Tibial artery (tissue), 4 donors: ENCODE results near the gene CYP46A1.

Source experiments
- DNase-seq, 2 donors: peaks; one replicate each; pipeline ENCODE4 v3.0.0-alpha.2; 2019
- H3K27ac ChIP-seq, 2 donors: fragments of 200-600 bp; sonication (generic) in 1 of 2; 1 replicate in 1 of 2; 2 replicates in 1 of 2; pipeline ENCODE4 v1.5.1; 2018 to 2019; ENCODE audit warnings: mild to moderate bottlenecking in 1 of 2
- H3K27me3 ChIP-seq, 2 donors: fragments of 200-600 bp; sonication (generic) in 1 of 2; one replicate each; pipeline versions ENCODE4 v1.5.1 to v1.6.0; 2016 to 2019
- H3K36me3 ChIP-seq, 3 donors: fragments of 200-600 bp; sonication (generic) in 2 of 3; one replicate each; pipeline ENCODE4 v1.5.1; 2016 to 2019; ENCODE audit warnings: mild to moderate bottlenecking in 2 of 3
- H3K4me1 ChIP-seq, 4 donors: fragments of 200-600 bp; sonication (generic) in 2 of 4; 1 replicate in 3 of 4; 2 replicates in 1 of 4; pipeline ENCODE4 v1.5.1; 2016 to 2019
- H3K4me3 ChIP-seq, 2 donors: fragments of 200-600 bp; sonication (generic) in 1 of 2; 1 replicate in 1 of 2; 2 replicates in 1 of 2; pipeline ENCODE4 v1.5.1; 2018 to 2019; ENCODE audit warnings: mild to moderate bottlenecking in 2 of 2
- H3K9me3 ChIP-seq, 3 donors: fragments of 200-600 bp; sonication (generic) in 1 of 3; one replicate each; pipeline ENCODE4 v1.5.1; 2016 to 2019
- CTCF ChIP-seq, 2 experiments: fragments of 200-600 bp in 1 of 2; fragments of 450-650 bp in 1 of 2; IDR thresholded peaks; one replicate each; pipeline ENCODE4 v1.5.1; 2017 to 2019; ENCODE audit warnings: antibody characterized with exemption in 2 of 2, mild to moderate bottlenecking in 1 of 2, moderate library complexity in 1 of 2
- intact Hi-C: fragments of 100-400 bp; cut with DNase I; formaldehyde crosslinking; loops from one replicate; pipeline ENCODE4 v1.15.0; 2023; ENCODE audit warnings: low total_unique reads

CYP46A1 gene

GRCh38 chr14:99688629-99689028 is 4.5 kb downstream of the CYP46A1 start:
- no peak for TF ChIP-seq CTCF (IDR thresholded peaks at IDR 0.05)
- DNase-seq, result no peak
- Histone ChIP-seq H3K4me3 (no peak overlapping the region), H3K9me3 (no peaks in the 10 kb centered on the region), H3K36me3 (no peaks in the 10 kb centered on the region), H3K27me3 (peaks cover 0 to 19% of the 10 kb centered on the region in 2 donors), H3K27ac (no peak overlapping the region), H3K4me1 (peaks cover 0 to 7% (median 5%) of the 10 kb centered on the region in 4 donors)
- intact Hi-C loops, result loop anchor here (10.0 kb wide), 2 partner anchors 96 to 526 kb away; no protein-coding TSS in a partner anchor

GRCh38 chr14:99689266-99690236 is 5.5 kb downstream of the CYP46A1 start:
- TF ChIP-seq CTCF (IDR thresholded peaks at IDR 0.05), result no peak
- H3K9me3 ChIP-seq, result no peaks in the 10 kb centered on the region
- no peak for DNase-seq
- H3K27me3 ChIP-seq, result peaks cover 0 to 19% of the 10 kb centered on the region in 2 donors
- intact Hi-C loops, result loop anchor here (10.0 kb wide), 2 partner anchors 95 to 525 kb away; no protein-coding TSS in a partner anchor
- no peak overlapping the region for H3K27ac ChIP-seq
- H3K4me3 ChIP-seq, result no peak overlapping the region
- H3K36me3 ChIP-seq, result no peaks in the 10 kb centered on the region
- H3K4me1 ChIP-seq, result peaks cover 0 to 3% (median 2%) of the 10 kb centered on the region in 4 donors

- intact Hi-C loops, result no loop called here
- no peaks in the 10 kb centered on the region for H3K36me3 ChIP-seq
- peaks cover 0 to 19% of the 10 kb centered on the region in 2 donors for H3K27me3 ChIP-seq
- TF ChIP-seq CTCF (IDR thresholded peaks at IDR 0.05), result no peak
- no peak overlapping the region for H3K27ac ChIP-seq
- DNase-seq, result no peak
- H3K9me3 ChIP-seq, result no peaks in the 10 kb centered on the region
- no peaks in the 10 kb centered on the region for H3K4me1 ChIP-seq
- H3K4me3 ChIP-seq, result no peak overlapping the region
These were observed 6.5 kb downstream of the CYP46A1 start for GRCh38 chr14:99690636-99691035.

GRCh38 chr14:99691111-99691885 is 7.2 kb downstream of the CYP46A1 start:
- Histone ChIP-seq H3K27ac (no peak overlapping the region), H3K36me3 (no peaks in the 10 kb centered on the region), H3K9me3 (no peaks in the 10 kb centered on the region), H3K27me3 (peaks cover 0 to 19% of the 10 kb centered on the region in 2 donors), H3K4me1 (no peaks in the 10 kb centered on the region), H3K4me3 (no peak overlapping the region)
- TF ChIP-seq CTCF (IDR thresholded peaks at IDR 0.05), result no peak
- DNase-seq, result no peak
- intact Hi-C loops, result no loop called here

- Histone ChIP-seq H3K27me3 (peaks cover 0 to 14% of the 10 kb centered on the region in 2 donors), H3K27ac (no peak overlapping the region), H3K36me3 (no peaks in the 10 kb centered on the region), H3K9me3 (no peaks in the 10 kb centered on the region), H3K4me1 (no peaks in the 10 kb centered on the region), H3K4me3 (no peak overlapping the region)
- no peak for TF ChIP-seq CTCF (IDR thresholded peaks at IDR 0.05)
- intact Hi-C loops, result no loop called here
- DNase-seq, result no peak
These were observed 9.8 kb downstream of the CYP46A1 start for GRCh38 chr14:99693918-99694317.
